ENCODE results near the gene ODAD3.

Gene ODAD3

DNA sequence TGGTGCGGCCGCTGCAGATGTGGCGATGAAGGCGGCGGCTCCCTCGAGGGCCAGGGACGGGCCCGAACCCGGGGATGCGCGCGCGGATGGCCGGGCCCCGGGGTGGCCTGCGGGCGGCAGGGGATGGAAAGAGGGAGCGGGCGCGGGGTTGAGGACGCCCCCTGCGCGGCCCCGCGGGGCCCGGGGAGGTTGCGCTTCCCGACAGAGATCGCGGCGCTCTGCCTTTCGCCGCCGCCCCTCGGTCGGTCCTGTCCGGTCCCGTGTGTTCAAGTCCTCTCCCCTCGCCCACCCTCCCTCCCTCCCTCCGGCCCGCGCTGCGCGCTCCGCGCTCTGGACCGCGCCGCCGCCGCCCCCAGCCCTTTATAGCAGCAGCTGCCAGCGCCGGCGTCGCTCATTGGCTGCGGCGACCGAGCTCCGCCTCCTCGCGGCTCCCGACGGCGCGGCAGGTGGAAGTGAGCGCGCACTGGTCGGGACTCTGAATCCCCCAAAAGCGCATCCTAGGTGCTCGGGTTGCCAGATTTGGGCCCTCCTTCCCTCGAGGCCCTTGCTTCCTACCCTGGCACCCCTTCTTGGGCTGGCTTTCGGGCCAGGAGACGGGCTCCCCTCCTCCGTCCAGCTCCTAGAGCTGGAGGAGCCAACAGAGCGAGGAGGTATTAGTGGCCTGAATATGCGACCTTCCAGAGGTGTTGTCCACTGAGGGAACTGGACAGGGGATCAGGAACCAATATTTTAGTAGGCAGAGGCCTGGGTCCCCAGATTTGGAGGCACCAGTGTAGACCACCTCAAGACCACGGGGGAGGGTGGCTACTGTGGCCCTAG lies 46.0 kb upstream of the ODAD3 start, which contains the start of gene ELAVL3:
Gene ELAVL3 (minus strand): TSS at position 332 of the 819 bp plus-strand sequence. CDS start 438 bp downstream, outside the sequence.
- H3K9me3 ChIP-seq (ENCODE audit: severe bottlenecking) = no peaks in the 10 kb centered on the region
- no peak within 1 kb of the TSS for H3K27ac ChIP-seq
- peaks cover 31% of the 10 kb centered on the region for H3K27me3 ChIP-seq (ENCODE audit: insufficient read depth, low read depth, severe bottlenecking)
- H3K36me3 ChIP-seq = peaks cover 3% of the 10 kb centered on the region; the same call in 1 of the 2 replicates
- peak; percentile 37 for DNase-seq
- TF ChIP-seq, protein P1, sequence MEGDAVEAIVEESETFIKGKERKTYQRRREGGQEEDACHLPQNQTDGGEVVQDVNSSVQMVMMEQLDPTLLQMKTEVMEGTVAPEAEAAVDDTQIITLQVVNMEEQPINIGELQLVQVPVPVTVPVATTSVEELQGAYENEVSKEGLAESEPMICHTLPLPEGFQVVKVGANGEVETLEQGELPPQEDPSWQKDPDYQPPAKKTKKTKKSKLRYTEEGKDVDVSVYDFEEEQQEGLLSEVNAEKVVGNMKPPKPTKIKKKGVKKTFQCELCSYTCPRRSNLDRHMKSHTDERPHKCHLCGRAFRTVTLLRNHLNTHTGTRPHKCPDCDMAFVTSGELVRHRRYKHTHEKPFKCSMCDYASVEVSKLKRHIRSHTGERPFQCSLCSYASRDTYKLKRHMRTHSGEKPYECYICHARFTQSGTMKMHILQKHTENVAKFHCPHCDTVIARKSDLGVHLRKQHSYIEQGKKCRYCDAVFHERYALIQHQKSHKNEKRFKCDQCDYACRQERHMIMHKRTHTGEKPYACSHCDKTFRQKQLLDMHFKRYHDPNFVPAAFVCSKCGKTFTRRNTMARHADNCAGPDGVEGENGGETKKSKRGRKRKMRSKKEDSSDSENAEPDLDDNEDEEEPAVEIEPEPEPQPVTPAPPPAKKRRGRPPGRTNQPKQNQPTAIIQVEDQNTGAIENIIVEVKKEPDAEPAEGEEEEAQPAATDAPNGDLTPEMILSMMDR (IDR thresholded peaks at IDR 0.05; ENCODE audit: low read depth, low read length) = no peak
- peak within 1 kb of the TSS; percentile 59 for H3K4me3 ChIP-seq (ENCODE audit: low read depth, low read length)

DNA sequence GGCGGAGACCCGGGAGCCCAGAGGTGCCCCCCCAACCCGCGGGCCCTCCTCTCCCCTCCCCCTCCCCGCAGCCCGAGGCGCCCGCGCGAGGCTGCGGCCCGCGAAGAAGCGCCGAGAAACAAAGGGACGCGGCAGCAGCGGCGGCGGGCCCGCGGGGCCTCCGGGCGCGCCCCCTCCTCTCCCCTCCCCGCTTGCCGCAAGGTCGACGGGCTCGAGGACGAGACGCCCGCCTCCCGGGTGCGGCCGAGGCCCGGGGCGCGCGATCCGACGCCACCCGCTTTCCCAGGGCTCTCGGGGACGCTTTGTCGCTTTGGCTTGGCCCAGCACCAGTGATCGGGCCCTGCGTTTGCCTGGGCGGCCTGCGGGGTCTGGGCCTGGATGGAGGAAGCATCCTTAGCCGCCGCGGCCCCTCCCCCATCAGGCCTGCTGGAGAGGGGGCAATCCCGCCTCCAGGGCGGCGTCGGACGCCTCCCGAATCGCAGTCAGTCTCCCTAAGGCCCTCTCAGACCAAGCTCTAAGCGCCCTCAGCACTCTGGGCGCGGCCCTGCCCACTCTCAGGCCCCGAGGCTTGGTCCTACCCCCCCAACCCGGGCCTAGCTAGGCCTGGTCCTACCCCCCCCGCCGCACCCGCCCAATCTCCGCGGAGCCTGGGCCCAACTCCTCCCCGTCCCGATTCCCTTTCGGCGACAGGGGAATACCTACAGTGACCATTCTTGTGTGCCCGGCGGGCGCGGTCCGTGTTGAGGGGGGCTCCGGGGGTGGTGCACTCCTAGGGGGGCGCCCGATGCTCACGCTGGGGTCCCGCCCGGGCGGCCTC lies 45.2 kb upstream of the ODAD3 start:
- H3K4me3 ChIP-seq (ENCODE audit: low read depth, low read length) = peak overlapping the region; percentile 52
- TF ChIP-seq, protein P1 (IDR thresholded peaks at IDR 0.05; ENCODE audit: low read depth, low read length) = no peak
- peaks cover 3% of the 10 kb centered on the region; the same call in 1 of the 2 replicates for H3K36me3 ChIP-seq
- no peaks in the 10 kb centered on the region for H3K9me3 ChIP-seq (ENCODE audit: severe bottlenecking)
- no peak for DNase-seq
- peaks cover 31% of the 10 kb centered on the region for H3K27me3 ChIP-seq (ENCODE audit: insufficient read depth, low read depth, severe bottlenecking)
- H3K27ac ChIP-seq = no peak overlapping the region

DNA sequence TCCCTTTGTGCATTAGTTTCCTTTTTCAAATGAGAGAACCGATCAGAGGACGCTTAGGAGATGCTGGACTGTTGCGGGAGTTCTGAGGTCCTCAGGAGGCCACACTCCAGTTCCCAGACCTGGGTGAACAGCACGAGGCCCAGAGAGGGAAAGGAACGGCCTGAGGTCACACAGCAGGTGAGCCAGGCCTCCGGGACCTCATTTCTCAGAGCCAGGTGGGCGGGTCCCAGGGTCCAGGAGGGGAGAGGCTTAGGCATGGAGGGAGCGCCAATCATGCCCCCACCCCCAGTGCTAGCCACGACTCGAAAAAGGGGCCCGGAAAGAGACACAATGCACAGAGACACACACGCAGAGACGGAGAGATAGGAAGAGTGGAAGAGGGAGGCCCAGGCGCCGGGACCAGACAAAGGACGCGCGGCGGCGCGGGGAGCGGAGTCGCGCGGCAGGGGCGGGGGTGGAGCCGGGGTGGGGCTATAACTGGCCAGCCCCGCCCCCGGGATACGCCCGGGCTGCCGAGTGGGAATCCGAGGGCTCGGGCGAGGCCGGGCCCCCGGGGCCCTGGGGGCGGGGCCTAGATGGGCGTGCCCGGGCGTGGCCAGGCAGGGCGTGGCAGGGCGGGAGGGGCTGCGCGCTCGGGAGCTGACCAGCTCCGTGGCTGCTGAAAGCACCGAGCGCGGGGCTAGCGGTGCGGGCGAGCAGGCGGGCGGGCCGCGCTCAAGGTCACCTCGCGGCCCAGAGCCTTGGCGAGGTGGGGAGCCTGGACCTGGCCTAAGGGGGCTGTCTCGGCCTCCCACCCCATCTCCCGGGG lies 44.4 kb upstream of the ODAD3 start:
- TF ChIP-seq, protein P1 (IDR thresholded peaks at IDR 0.05; ENCODE audit: low read depth, low read length) = no peak
- Histone ChIP-seq H3K27ac (no peak overlapping the region), H3K27me3 (ENCODE audit: insufficient read depth, low read depth, severe bottlenecking) (peaks cover 31% of the 10 kb centered on the region), H3K36me3 (peaks cover 3% of the 10 kb centered on the region; the same call in 1 of the 2 replicates), H3K4me3 (ENCODE audit: low read depth, low read length) (peak overlapping the region; percentile 52), H3K9me3 (ENCODE audit: severe bottlenecking) (no peaks in the 10 kb centered on the region)
- DNase-seq = peak; percentile 78

DNA sequence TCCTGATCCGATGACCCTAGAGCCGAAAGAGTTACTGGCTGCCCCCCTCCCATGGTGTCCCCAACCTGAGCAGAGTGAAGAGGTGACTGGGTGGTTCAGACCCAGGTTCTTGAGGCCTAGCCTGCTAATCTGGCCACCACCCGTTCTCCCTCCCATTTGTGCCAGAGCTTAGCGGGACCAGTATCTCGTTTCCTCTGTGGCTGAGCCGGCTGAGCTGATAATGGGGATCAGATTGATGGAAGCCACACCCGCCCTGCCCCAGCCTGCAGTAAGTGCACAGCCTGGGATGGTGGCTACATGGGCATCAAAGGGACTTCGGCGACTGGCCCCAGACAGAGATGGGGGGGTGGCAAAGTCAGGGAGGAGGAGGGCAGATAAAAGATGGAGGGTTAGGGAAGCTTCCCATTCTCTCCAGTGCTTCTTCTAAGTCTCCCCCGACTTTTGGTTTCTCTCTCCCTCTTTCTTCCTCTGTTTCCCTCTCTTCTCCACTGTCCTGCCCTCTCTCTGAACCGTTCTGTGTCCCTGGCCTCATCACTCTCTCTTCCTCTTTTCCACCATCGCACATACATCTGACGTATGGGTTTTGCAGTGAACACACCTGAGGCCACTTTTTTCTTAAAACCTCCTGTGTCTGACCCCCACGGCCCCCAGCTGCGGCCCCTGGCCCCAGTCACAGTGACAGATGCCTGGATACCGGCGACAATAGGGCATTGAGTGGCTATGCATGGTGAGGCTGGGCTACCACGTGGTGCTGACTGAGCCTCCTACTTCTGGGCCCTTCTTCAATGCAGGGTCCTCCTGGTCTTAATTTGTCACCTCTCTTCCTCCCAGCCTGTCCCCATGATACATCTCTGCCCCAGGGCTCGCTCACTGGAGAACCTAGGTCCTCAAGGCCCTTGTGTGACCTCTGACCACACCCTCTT lies 43.5 kb upstream of the ODAD3 start:
- Histone ChIP-seq H3K4me3 (ENCODE audit: low read depth, low read length) (peak overlapping the region; percentile 52), H3K27me3 (ENCODE audit: insufficient read depth, low read depth, severe bottlenecking) (peaks cover 31% of the 10 kb centered on the region), H3K36me3 (no peaks in the 10 kb centered on the region), H3K9me3 (ENCODE audit: severe bottlenecking) (no peaks in the 10 kb centered on the region), H3K27ac (no peak overlapping the region)
- TF ChIP-seq, protein P1 (IDR thresholded peaks at IDR 0.05; ENCODE audit: low read depth, low read length) = no peak
- peak; percentile 91 for DNase-seq
